Erythroblast (primary cell): ENCODE data around the gene RANGAP1.

Source experiments
- GATA1 ChIP-seq: IDR thresholded peaks from 2 replicates; pipeline ENCODE4 v1.6.1; 2011; ENCODE audit warnings: low read depth, mild to moderate bottlenecking, control low read depth, low read length, moderate library complexity
- POLR2A ChIP-seq: IDR thresholded peaks from 2 replicates; pipeline ENCODE4 v1.6.1; 2011; ENCODE audit warnings: mild to moderate bottlenecking, low read length

DNA sequence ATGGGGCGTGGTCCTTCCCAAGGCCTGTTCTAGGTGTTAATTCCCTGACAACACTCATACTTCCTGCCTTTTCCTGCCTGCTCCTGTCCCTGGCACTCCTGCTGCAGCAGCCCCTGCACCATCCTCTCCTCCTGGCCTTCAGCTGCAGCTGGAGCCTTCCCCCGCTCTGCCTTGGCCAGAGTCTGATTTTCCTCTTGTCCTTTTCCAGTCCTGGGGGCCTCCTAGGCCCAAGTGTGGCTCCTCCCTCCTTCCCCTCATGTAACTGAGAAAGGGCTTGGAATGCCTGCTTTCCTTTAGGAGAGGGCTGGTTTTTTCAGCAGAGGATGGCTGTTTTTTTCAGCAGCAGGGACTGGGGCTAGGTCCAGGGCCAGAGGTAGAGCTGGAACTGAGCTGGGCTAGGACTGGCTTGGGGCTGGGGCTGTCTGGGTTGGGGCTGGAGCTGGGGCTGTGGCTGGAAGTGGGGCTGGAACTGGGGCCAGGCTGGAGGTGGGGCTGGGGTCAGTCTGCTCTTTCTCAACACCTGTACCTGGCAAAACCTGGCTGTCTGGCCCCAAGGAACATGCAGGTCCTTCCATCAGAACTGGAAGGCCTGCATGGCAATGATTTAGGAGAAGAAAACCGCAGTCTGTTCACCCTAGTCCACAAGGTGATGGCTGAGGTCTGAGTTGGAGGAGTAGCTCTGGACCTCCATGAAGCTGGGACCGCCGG, 39.0 kb upstream of the RANGAP1 start:
- no peak for TF ChIP-seq POLR2A
- no peak for TF ChIP-seq GATA1
